Prostate gland (tissue), 2 donors: ENCODE results near the gene SLC37A1. TPM values are rescaled to one million over a fixed set of nuclear protein-coding genes. Genes with fewer than 3 reads are reported as not detected.

ENCODE experiments used
- DNase-seq: peaks from one replicate; pipeline ENCODE4 v3.0.0-alpha.2; 2019; ENCODE audit warnings: low spot score
- H3K27ac ChIP-seq, 2 donors: fragments of 200-600 bp; sonication (generic); 2 replicates each; pipeline ENCODE4 v1.5.1; 2017 to 2019
- H3K27me3 ChIP-seq: fragments of 200-600 bp; sonication (generic); replicated peaks from 2 replicates; pipeline ENCODE4 v1.5.1; 2019; ENCODE audit not compliant: insufficient read depth
- H3K36me3 ChIP-seq, 2 donors: fragments of 200-600 bp; sonication (generic); 1 replicate in 1 of 2; 2 replicates in 1 of 2; pipeline versions ENCODE4 v1.5.1 to v1.8.1; 2017 to 2019
- H3K4me1 ChIP-seq: fragments of 200-600 bp; sonication (generic); replicated peaks from 2 replicates; pipeline ENCODE4 v1.5.1; 2019
- H3K4me3 ChIP-seq, 2 donors: fragments of 200-600 bp; sonication (generic); 2 replicates each; pipeline ENCODE4 v1.5.1; 2017 to 2019
- H3K9me3 ChIP-seq: fragments of 200-600 bp; sonication (generic); 2 replicates; pipeline ENCODE4 v1.5.1; 2017
- POLR2A ChIP-seq: fragments of 450-650 bp; IDR thresholded peaks from one replicate; pipeline ENCODE4 v1.6.1; 2016; ENCODE audit warnings: antibody characterized with exemption, mild to moderate bottlenecking
- POLR2AphosphoS5 ChIP-seq: sonication (generic); formaldehyde crosslinking; IDR thresholded peaks from one replicate; pipeline ENCODE4 v1.6.1; 2017; ENCODE audit warnings: antibody characterized with exemption
- WGBS: methylation state at CpG from one replicate; pipeline ENCODE4 v1.1.5; 2018; 5-methylcytosine and 5-hydroxymethylcytosine counted together
- intact Hi-C: fragments of 100-400 bp; cut with DNase I; formaldehyde crosslinking; loops from one replicate; pipeline ENCODE4 v1.14.2; 2022
- total RNA-seq, 2 donors: library from RNA; depleted of rRNA; stranded (reverse); fragments of >200 nt; gene quantifications; one replicate each; pipeline ENCODE4 v1.1.0, GENCODE V29; 2016
- TF ChIP-seq, protein P1 (sequence below), 4 experiments: fragments of 200-600 bp in 2 of 4; fragments of 450-650 bp in 2 of 4; sonication (generic) in 2 of 4; IDR thresholded peaks; 1 replicate in 3 of 4; 2 replicates in 1 of 4; pipeline ENCODE4 v1.5.1; 2016 to 2019; ENCODE audit warnings: antibody characterized with exemption in 4 of 4, mild to moderate bottlenecking in 2 of 4, moderate library complexity in 2 of 4

SLC37A1 gene
- total RNA-seq, 2 donors from 2014 or later = 44.2 to 49.6 TPM

DNA sequence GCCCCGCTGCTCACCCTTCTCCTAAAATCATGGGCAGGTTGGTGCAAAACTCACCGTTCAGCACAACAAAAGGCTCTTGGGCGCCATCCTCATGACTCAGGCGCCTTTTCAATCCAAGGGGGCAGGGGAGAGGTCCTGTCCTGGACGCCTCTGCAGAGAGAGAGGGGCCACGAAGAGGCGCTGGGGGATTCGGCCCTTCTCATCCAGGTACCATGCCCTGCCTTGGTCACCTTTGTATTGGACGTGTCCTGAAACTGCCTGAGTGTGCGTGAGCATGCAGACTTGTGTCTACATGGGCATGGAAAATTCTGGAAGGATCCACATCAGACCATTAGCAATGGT lies 53.5 kb downstream of the SLC37A1 start:
- peaks cover 10 to 13% of the 10 kb centered on the region in 2 donors for H3K36me3 ChIP-seq
- intact Hi-C loops = loop anchor here (10.0 kb wide), 1 partner anchor 422 kb away; no protein-coding TSS in a partner anchor

DNA sequence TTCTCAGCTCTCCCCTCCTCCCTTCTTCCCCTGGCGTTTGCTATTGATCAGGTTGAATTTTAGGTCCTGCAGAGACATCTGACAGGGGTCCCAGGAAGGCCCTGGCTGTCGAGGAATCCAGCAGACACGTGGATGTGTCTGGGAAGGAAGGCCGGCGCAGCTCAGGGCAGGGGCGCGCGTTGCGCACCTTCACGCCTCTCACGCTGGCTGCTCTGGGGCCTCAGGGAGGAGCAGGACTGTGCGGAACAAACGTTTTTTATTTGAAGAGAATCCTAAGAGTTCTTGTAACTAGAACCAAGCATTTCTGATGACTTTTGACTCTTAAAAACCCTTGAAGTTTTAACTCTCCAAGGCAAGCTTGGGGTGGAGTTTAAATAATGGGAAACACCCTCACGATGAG lies 54.2 kb downstream of the SLC37A1 start:
- H3K36me3 ChIP-seq = peaks cover 10 to 13% of the 10 kb centered on the region in 2 donors
- H3K4me3 ChIP-seq = no peak overlapping the region
- DNase-seq = no peak
- no peaks in the 10 kb centered on the region for H3K9me3 ChIP-seq
- H3K4me1 ChIP-seq = no peaks in the 10 kb centered on the region
- WGBS = 83% methylated on average over 14 of the region's 14 CpGs
- TF ChIP-seq, protein P1, sequence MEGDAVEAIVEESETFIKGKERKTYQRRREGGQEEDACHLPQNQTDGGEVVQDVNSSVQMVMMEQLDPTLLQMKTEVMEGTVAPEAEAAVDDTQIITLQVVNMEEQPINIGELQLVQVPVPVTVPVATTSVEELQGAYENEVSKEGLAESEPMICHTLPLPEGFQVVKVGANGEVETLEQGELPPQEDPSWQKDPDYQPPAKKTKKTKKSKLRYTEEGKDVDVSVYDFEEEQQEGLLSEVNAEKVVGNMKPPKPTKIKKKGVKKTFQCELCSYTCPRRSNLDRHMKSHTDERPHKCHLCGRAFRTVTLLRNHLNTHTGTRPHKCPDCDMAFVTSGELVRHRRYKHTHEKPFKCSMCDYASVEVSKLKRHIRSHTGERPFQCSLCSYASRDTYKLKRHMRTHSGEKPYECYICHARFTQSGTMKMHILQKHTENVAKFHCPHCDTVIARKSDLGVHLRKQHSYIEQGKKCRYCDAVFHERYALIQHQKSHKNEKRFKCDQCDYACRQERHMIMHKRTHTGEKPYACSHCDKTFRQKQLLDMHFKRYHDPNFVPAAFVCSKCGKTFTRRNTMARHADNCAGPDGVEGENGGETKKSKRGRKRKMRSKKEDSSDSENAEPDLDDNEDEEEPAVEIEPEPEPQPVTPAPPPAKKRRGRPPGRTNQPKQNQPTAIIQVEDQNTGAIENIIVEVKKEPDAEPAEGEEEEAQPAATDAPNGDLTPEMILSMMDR (IDR thresholded peaks at IDR 0.05) = no peak
- TF ChIP-seq POLR2A (no peak), POLR2AphosphoS5 (no peak)
- no peaks in the 10 kb centered on the region for H3K27me3 ChIP-seq
- intact Hi-C loops = loop anchor here (10.0 kb wide), 1 partner anchor 423 kb away; no protein-coding TSS in a partner anchor
- no peak overlapping the region for H3K27ac ChIP-seq

More for the DNA sequence above, 53.5 kb downstream of the SLC37A1 start:
- Histone ChIP-seq H3K4me3 (no peak overlapping the region), H3K27ac (no peak overlapping the region), H3K27me3 (no peaks in the 10 kb centered on the region), H3K9me3 (no peaks in the 10 kb centered on the region), H3K4me1 (no peaks in the 10 kb centered on the region)
- TF ChIP-seq POLR2AphosphoS5 (no peak), POLR2A (no peak)
- TF ChIP-seq, protein P1 (IDR thresholded peaks at IDR 0.05) = no peak
- 75% methylated on average over 10 of the region's 10 CpGs for WGBS
- DNase-seq = no peak

GRCh38 chr21:42568376-42568775 lies 54.7 kb downstream of the SLC37A1 start:
- Histone ChIP-seq H3K27me3 (no peaks in the 10 kb centered on the region), H3K9me3 (no peaks in the 10 kb centered on the region), H3K36me3 (peaks cover 10 to 13% of the 10 kb centered on the region in 2 donors), H3K27ac (no peak overlapping the region), H3K4me3 (no peak overlapping the region), H3K4me1 (no peaks in the 10 kb centered on the region)
- 95% methylated on average over 19 of the region's 19 CpGs for WGBS
- DNase-seq = no peak
- intact Hi-C loops = loop anchor here (10.0 kb wide), 1 partner anchor 424 kb away; no protein-coding TSS in a partner anchor
- TF ChIP-seq, protein P1 (IDR thresholded peaks at IDR 0.05) = no peak
- no peak for TF ChIP-seq POLR2A
- no peak for TF ChIP-seq POLR2AphosphoS5

DNA sequence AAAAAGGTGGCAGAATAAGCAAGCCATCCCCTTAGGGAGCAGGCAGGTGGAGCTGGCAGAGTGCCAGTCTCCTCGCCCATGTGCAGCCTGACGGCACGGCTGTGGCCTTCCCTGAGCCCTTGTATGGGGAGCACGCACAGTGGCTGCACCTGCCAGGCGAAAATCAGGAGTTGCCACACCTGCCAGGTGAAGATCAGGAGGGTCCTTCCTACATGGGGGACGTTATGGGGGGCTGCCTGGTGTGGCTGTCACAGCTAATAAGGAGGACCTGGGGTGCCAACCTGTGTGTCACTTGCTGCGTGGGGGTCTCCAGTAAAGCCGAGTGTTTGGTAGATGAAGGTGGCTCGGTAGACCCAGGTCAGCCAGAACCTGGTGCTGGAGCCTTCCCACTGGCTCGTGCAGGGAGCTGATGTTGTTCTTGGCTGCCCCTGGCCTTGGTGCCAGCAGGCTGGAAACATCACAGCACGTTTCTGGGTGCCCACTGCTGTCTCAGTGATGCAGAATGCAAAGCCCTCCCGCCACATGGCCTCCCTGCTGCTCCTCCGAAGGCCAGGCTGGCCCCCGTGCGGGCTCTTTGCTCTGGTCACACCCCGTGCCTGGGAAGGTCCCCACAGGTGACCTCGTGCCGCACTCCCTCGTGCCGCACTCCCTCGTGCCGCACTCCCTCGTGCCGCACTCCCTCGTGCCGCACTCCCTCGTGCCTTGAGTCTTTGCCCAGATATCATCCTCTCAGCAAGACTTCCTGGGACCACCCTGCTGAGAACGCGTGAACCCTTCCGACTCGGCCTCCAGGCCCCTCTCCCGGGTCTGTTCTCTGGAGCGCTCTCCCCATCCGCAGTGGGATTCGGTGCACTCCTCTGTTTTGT lies 55.4 kb downstream of the SLC37A1 start:
- no peaks in the 10 kb centered on the region for H3K9me3 ChIP-seq
- no peaks in the 10 kb centered on the region for H3K27me3 ChIP-seq
- DNase-seq = no peak
- H3K4me3 ChIP-seq = no peak overlapping the region
- WGBS = 85% methylated on average over 32 of the region's 35 CpGs
- no peak for TF ChIP-seq POLR2A
- no peak for TF ChIP-seq POLR2AphosphoS5
- TF ChIP-seq, protein P1 (IDR thresholded peaks at IDR 0.05) = no peak
- H3K36me3 ChIP-seq = peaks cover 10 to 13% of the 10 kb centered on the region in 2 donors
- H3K27ac ChIP-seq = no peak overlapping the region
- intact Hi-C loops = loop anchor here (10.0 kb wide), 1 partner anchor 424 kb away; no protein-coding TSS in a partner anchor
- no peaks in the 10 kb centered on the region for H3K4me1 ChIP-seq
